Trophoblast cell (in vitro differentiated cells and primary cell): Measurements from ENCODE around the gene FBLN7.

Source experiments
- DNase-seq, 2 donors: peaks; one replicate each; pipeline ENCODE4 v3.0.0-alpha.2; 2016
- H2AFZ ChIP-seq: 2 replicates; pipeline ENCODE4 v1.6.1; 2013; ENCODE audit warnings: low read length, moderate library complexity, mild to moderate bottlenecking; ENCODE audit not compliant: insufficient read depth, poor library complexity
- H2AK5ac ChIP-seq: 2 replicates; pipeline ENCODE4 v1.6.1; 2013; ENCODE audit warnings: mild to moderate bottlenecking, low read length
- H2BK120ac ChIP-seq: 2 replicates; pipeline ENCODE4 v1.6.1; 2013; ENCODE audit warnings: low read length, mild to moderate bottlenecking, moderate library complexity; ENCODE audit not compliant: insufficient read depth, poor library complexity
- H2BK12ac ChIP-seq: 2 replicates; pipeline ENCODE4 v1.6.1; 2013; ENCODE audit warnings: mild to moderate bottlenecking, low read length, moderate library complexity
- H2BK5ac ChIP-seq: 2 replicates; pipeline ENCODE4 v1.6.1; 2013; ENCODE audit warnings: low read length, low read depth, moderate library complexity, mild to moderate bottlenecking; ENCODE audit not compliant: poor library complexity
- H3K14ac ChIP-seq: 2 replicates; pipeline ENCODE4 v1.6.1; 2013; ENCODE audit warnings: mild to moderate bottlenecking, low read length
- H3K18ac ChIP-seq: 2 replicates; pipeline ENCODE4 v1.6.1; 2013; ENCODE audit warnings: mild to moderate bottlenecking, low read length
- H3K23ac ChIP-seq: 2 replicates; pipeline ENCODE4 v1.6.1; 2013; ENCODE audit warnings: low read length
- H3K27ac ChIP-seq: 2 replicates; pipeline ENCODE4 v1.5.1; 2013; ENCODE audit warnings: low read depth, mild to moderate bottlenecking, inconsistent platforms, low read length, moderate library complexity
- H3K27me3 ChIP-seq: 2 replicates; pipeline ENCODE4 v1.6.1; 2013; ENCODE audit warnings: inconsistent platforms, mild to moderate bottlenecking, low read length, moderate library complexity; ENCODE audit not compliant: insufficient read depth
- H3K36me3 ChIP-seq, 2 experiments: 1 replicate in 1 of 2; 2 replicates in 1 of 2; pipeline ENCODE4 v1.6.1; 2013; ENCODE audit warnings: low read length in 2 of 2, mild to moderate bottlenecking in 2 of 2, moderate library complexity in 1 of 2; ENCODE audit not compliant: insufficient read depth in 2 of 2, control insufficient read depth in 1 of 2
- H3K4ac ChIP-seq: 2 replicates; pipeline ENCODE4 v1.6.1; 2013; ENCODE audit warnings: low read depth, mild to moderate bottlenecking, low read length, moderate library complexity
- H3K4me1 ChIP-seq, 2 experiments: 1 replicate in 1 of 2; 2 replicates in 1 of 2; pipeline ENCODE4 v1.6.1; 2013; ENCODE audit warnings: low read length in 2 of 2, mild to moderate bottlenecking in 2 of 2, moderate library complexity in 1 of 2; ENCODE audit not compliant: insufficient read depth in 2 of 2, control insufficient read depth in 1 of 2
- H3K4me2 ChIP-seq: 2 replicates; pipeline ENCODE4 v1.6.1; 2013; ENCODE audit warnings: inconsistent platforms, mild to moderate bottlenecking, low read length, moderate library complexity
- H3K4me3 ChIP-seq: 2 replicates; pipeline ENCODE4 v1.5.1; 2013; ENCODE audit warnings: mild to moderate bottlenecking, low read depth, low read length, inconsistent platforms
- H3K79me1 ChIP-seq: one replicate; pipeline ENCODE4 v1.6.1; 2013; ENCODE audit warnings: low read length
- H3K79me2 ChIP-seq: 2 replicates; pipeline ENCODE4 v1.6.1; 2013; ENCODE audit warnings: low read length, mild to moderate bottlenecking; ENCODE audit not compliant: control insufficient read depth, insufficient read depth, poor library complexity
- H3K9ac ChIP-seq: 2 replicates; pipeline ENCODE4 v1.6.1; 2013; ENCODE audit warnings: mild to moderate bottlenecking, low read length
- H3K9me3 ChIP-seq: 2 replicates; pipeline ENCODE4 v1.6.1; 2013; ENCODE audit warnings: low read depth, mild to moderate bottlenecking, control low read depth, inconsistent platforms, low read length; ENCODE audit not compliant: insufficient read depth
- H4K12ac ChIP-seq: 2 replicates; pipeline ENCODE4 v1.6.1; 2013; ENCODE audit warnings: low read depth, mild to moderate bottlenecking, low read length, moderate library complexity
- H4K8ac ChIP-seq: 2 replicates; pipeline ENCODE4 v1.6.1; 2013; ENCODE audit warnings: low read depth, mild to moderate bottlenecking, low read length, moderate library complexity
- H4K91ac ChIP-seq: one replicate; pipeline ENCODE4 v1.6.1; 2013; ENCODE audit warnings: low read depth, mild to moderate bottlenecking, low read length, moderate library complexity
- WGBS: extraction: QIAGEN DNeasy Blood & Tissue Kit; methylation state at CpG from one replicate; pipeline ENCODE4 v1.1.7; 2013; ENCODE audit warnings: missing lambda C conversion rate; ENCODE audit not compliant: insufficient read length, insufficient coverage; ENCODE audit errors: extremely low coverage; 5-methylcytosine and 5-hydroxymethylcytosine counted together

Gene FBLN7

DNA sequence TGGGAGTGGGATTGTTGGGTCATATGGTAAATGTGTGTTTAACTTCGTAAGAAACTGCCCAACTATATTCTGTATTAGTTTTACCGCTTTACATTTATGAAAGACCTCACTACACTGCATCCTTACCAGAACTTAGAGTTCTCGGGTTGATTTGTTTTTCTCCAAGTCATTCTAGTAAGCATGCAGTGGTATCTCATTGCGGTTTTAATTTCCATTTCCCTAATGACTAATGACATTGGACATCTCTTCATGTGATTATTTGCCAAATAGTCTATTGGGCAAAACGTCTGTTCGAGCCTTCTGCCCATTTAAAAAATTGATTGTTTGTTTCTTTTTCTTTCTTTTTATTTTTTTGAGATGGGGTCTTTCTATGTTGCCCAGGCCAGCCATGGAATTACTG, 6.8 kb downstream of the FBLN7 start:
- Histone ChIP-seq H3K27me3 (peaks cover 10% of the 10 kb centered on the region), H3K23ac (no peak overlapping the region), H4K91ac (no peak overlapping the region), H3K18ac (no peak overlapping the region), H3K79me2 (no peaks in the 10 kb centered on the region), H2BK5ac (no peak overlapping the region), H2AK5ac (no peak overlapping the region), H3K9ac (no peak overlapping the region), H3K79me1 (peaks cover 5% of the 10 kb centered on the region), H3K4me2 (no peak overlapping the region), H3K9me3 (peaks cover 2% of the 10 kb centered on the region), H2BK120ac (no peak overlapping the region), H4K12ac (no peak overlapping the region), H3K27ac (no peak overlapping the region), H3K4me1 (peaks cover 9 to 12% of the 10 kb centered on the region in 2 experiments), H3K4ac (no peak overlapping the region), H2BK12ac (no peak overlapping the region), H3K4me3 (no peak overlapping the region), H4K8ac (no peak overlapping the region), H3K36me3 (no peaks in the 10 kb centered on the region), H3K14ac (no peak overlapping the region), H2AFZ (no peak overlapping the region)
- no CpG with 5 or more reads among the region's 6 CpGs for WGBS
- no peak for DNase-seq

- Histone ChIP-seq H3K18ac (no peak overlapping the region), H3K4ac (no peak overlapping the region), H3K9ac (no peak overlapping the region), H4K12ac (no peak overlapping the region), H2BK12ac (no peak overlapping the region), H3K4me3 (no peak overlapping the region), H3K79me1 (peaks cover 11% of the 10 kb centered on the region), H3K36me3 (peaks cover 0 to 3% of the 10 kb centered on the region in 2 experiments), H3K9me3 (no peaks in the 10 kb centered on the region), H3K27me3 (no peaks in the 10 kb centered on the region), H3K79me2 (no peaks in the 10 kb centered on the region), H2BK120ac (no peak overlapping the region), H3K23ac (no peak overlapping the region), H4K91ac (no peak overlapping the region), H3K4me2 (no peak overlapping the region), H2BK5ac (no peak overlapping the region), H4K8ac (no peak overlapping the region), H3K27ac (no peak overlapping the region), H2AK5ac (no peak overlapping the region), H2AFZ (no peak overlapping the region), H3K4me1 (peaks cover 17 to 19% of the 10 kb centered on the region in 2 experiments), H3K14ac (no peak overlapping the region)
- WGBS: no CpG with 5 or more reads among the region's 17 CpGs
- no peak for DNase-seq
These were observed 9.4 kb downstream of the FBLN7 start for GRCh38 chr2:112147382-112148168.

DNA sequence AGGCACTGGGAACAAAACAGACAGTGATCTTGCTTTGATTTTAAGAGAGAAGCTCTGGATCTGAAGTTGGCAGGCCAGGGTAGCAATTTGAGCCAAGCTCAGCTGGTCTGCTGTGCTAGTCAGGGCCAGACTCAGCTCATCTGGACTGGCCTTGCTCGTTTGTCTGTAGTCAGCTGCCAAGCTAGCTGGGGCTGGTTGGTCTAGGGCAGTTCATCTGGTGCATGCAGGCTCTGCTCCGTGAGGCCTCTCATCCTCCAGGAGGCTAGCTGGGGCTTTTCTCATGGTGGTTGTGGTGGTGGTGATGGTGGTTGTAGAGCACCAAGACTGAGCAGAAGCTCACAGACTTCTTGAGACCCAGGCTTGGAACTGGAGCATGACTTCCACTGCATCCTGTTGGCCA, 10.3 kb downstream of the FBLN7 start:
- no peak for DNase-seq
- Histone ChIP-seq H4K91ac (peak overlapping the region; percentile 1), H3K36me3 (peaks cover 0 to 3% of the 10 kb centered on the region in 2 experiments), H4K12ac (no peak overlapping the region), H2BK12ac (peak overlapping the region; percentile 3), H3K9ac (no peak overlapping the region), H3K27ac (no peak overlapping the region), H2BK120ac (no peak overlapping the region), H2AFZ (no peak overlapping the region), H3K9me3 (no peaks in the 10 kb centered on the region), H3K79me2 (no peaks in the 10 kb centered on the region), H3K14ac (no peak overlapping the region), H3K4me3 (no peak overlapping the region), H3K79me1 (peaks cover 11% of the 10 kb centered on the region), H3K4me1 (peaks cover 17 to 19% of the 10 kb centered on the region in 2 experiments), H3K23ac (no peak overlapping the region), H2AK5ac (peak overlapping the region; percentile 6), H3K27me3 (no peaks in the 10 kb centered on the region), H4K8ac (no peak overlapping the region), H3K4me2 (no peak overlapping the region), H3K4ac (no peak overlapping the region), H2BK5ac (no peak overlapping the region), H3K18ac (no peak overlapping the region)
- no CpG with 5 or more reads among the region's 2 CpGs for WGBS

DNA sequence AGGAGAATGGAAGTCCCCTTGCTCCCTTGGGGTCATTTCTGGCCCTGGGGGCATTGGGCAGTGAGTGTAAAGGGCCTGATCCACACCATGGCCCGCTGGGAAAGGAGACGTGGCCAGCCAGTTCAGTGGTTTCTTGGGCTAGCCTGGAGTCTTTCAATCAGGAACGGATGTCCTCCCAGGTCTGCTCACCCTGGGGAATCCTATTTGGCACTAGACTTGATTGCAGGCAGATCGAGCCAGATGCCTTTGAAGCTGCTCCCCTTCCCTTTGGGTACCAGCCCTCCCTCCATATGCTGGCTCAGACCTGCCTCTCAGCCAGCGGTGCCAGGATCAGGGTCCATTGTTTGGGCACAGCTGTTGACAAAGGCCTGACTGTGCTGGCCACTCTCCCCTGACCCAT, 11.0 kb downstream of the FBLN7 start:
- Histone ChIP-seq H2BK12ac (peak overlapping the region; percentile 97), H3K4me3 (no peak overlapping the region), H3K14ac (peak overlapping the region; percentile 51), H2BK5ac (peak overlapping the region; percentile 65), H4K8ac (peak overlapping the region; percentile 72), H3K27ac (peak overlapping the region; percentile 75), H4K12ac (no peak overlapping the region), H3K4me2 (no peak overlapping the region), H3K9me3 (no peaks in the 10 kb centered on the region), H3K9ac (no peak overlapping the region), H3K79me2 (no peaks in the 10 kb centered on the region), H3K4me1 (peaks cover 17 to 19% of the 10 kb centered on the region in 2 experiments), H3K23ac (no peak overlapping the region), H2AFZ (no peak overlapping the region), H2BK120ac (peak overlapping the region; percentile 92), H3K27me3 (no peaks in the 10 kb centered on the region), H3K79me1 (peaks cover 11% of the 10 kb centered on the region), H2AK5ac (peak overlapping the region; percentile 90), H3K36me3 (peaks cover 0 to 3% of the 10 kb centered on the region in 2 experiments), H3K18ac (peak overlapping the region; percentile 76), H3K4ac (peak overlapping the region; percentile 57), H4K91ac (peak overlapping the region; percentile 85)
- WGBS: no CpG with 5 or more reads among the region's 5 CpGs
- DNase-seq: no peak
